OCI-LY3 (cell line): ENCODE measurements around the gene CILP2.

ENCODE experiments used
- CTCF ChIP-seq: fragments of 200-600, 300-600 bp; sonication (generic); IDR thresholded peaks from 2 replicates; pipeline ENCODE4 v1.5.1; 2014; ENCODE audit warnings: antibody characterized with exemption, low read length, low read depth
- EZH2phosphoT487 ChIP-seq: fragments of 200-600 bp; shearing (Covaris generic); IDR thresholded peaks from 2 replicates; pipeline ENCODE4 v1.6.1; 2018; ENCODE audit warnings: antibody characterized with exemption, mixed run types, low read depth

DNA sequence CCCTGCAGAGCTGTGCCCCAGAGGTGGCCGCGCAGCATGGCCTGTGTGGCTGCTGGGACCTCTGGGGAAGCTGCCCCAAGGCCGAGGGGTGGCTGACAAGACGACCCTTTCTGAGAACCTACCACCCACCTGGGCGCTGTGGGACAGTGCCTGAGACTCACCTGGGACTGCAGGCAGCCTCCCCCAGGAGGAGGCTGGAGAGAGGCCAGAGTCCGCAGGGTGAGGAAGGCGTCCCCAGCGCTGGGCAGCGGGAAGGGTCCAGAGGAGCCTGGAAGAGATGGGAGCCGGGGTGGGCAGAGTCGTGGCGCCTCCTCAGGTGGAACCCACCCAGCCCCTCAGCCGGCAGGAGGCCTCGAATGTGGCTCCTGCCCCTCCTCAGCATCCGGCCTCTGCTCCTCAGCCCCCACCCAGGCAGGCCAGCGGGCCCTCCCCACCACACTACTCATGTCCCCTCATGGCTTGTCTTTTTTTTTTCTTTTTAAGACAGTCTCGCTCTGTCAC, 25.3 kb downstream of the CILP2 start:
- no peak for TF ChIP-seq CTCF
- TF ChIP-seq EZH2phosphoT487 = no peak
